Smooth muscle cell (in vitro differentiated cells): ENCODE results near the gene MMRN1. TPM values are rescaled to one million over a fixed set of nuclear protein-coding genes. Genes with fewer than 3 reads are reported as not detected.

ENCODE experiments used
- DNase-seq: peaks from one replicate; lab custom pipeline; 2025; ENCODE audit not compliant: unreplicated experiment; lab: John Stamatoyannopoulos, UW
- H2AFZ ChIP-seq: fragments of 200-600 bp; sonication (generic); 2 replicates; pipeline ENCODE4 v1.6.0; 2016; ENCODE audit warnings: antibody characterized with exemption, low read depth, mild to moderate bottlenecking
- H3F3A ChIP-seq: fragments of 200-600 bp; sonication (generic); 2 replicates; pipeline ENCODE4 v1.6.0; 2017; ENCODE audit warnings: antibody characterized with exemption, low read depth
- H3K27ac ChIP-seq: fragments of 200-600 bp; sonication (generic); 2 replicates; pipeline ENCODE4 v1.5.1; 2016; ENCODE audit warnings: low read depth, mild to moderate bottlenecking
- H3K27me3 ChIP-seq: fragments of 200-600 bp; sonication (generic); 2 replicates; pipeline ENCODE4 v1.6.1; 2016; ENCODE audit warnings: low read depth, mild to moderate bottlenecking
- H3K36me3 ChIP-seq: fragments of 200-600 bp; sonication (generic); 2 replicates; pipeline ENCODE4 v1.5.1; 2016; ENCODE audit warnings: low read depth
- H3K4me1 ChIP-seq: fragments of 200-600 bp; sonication (generic); 2 replicates; pipeline ENCODE4 v1.5.1; 2016; ENCODE audit warnings: low read depth
- H3K4me2 ChIP-seq: fragments of 200-600 bp; sonication (generic); 2 replicates; pipeline ENCODE4 v1.6.0; 2016; ENCODE audit warnings: mild to moderate bottlenecking
- H3K4me3 ChIP-seq: fragments of 200-600 bp; sonication (generic); 2 replicates; pipeline ENCODE4 v1.5.1; 2016; ENCODE audit warnings: mild to moderate bottlenecking
- H3K79me2 ChIP-seq: fragments of 200-600 bp; sonication (generic); 2 replicates; pipeline ENCODE4 v1.6.0; 2016; ENCODE audit warnings: low read depth, mild to moderate bottlenecking
- H3K9ac ChIP-seq: fragments of 200-600 bp; sonication (generic); 2 replicates; pipeline ENCODE4 v1.6.0; 2016; ENCODE audit warnings: low read depth
- H3K9me3 ChIP-seq: fragments of 200-600 bp; sonication (generic); replicated peaks from 2 replicates; pipeline ENCODE4 v1.5.1; 2016; ENCODE audit warnings: low read depth
- H4K20me1 ChIP-seq: fragments of 200-600 bp; sonication (generic); 2 replicates; pipeline ENCODE4 v1.6.0; 2016; ENCODE audit warnings: low read depth
- CTCF ChIP-seq: fragments of 200-600 bp; sonication (generic); IDR thresholded peaks from 2 replicates; pipeline ENCODE4 v1.5.1; 2017; ENCODE audit warnings: borderline replicate concordance, mild to moderate bottlenecking, antibody characterized with exemption; ENCODE audit not compliant: insufficient read depth, poor library complexity, severe bottlenecking
- WGBS: methylation state at CpG from one replicate; pipeline ENCODE4 v1.1.7; 2016; ENCODE audit warnings: low lambda C conversion rate; 5-methylcytosine and 5-hydroxymethylcytosine counted together
- polyA plus RNA-seq: library from polyadenylated mRNA; unstranded; fragments of >200 nt; fragmentation: Nextera tagmentation; extraction: Ambion mirVana; gene quantifications from 2 replicates; pipeline ENCODE4 v1.2.1, GENCODE V29; 2016
- total RNA-seq: library from RNA; depleted of rRNA; stranded (reverse); fragments of >200 nt; gene quantifications from 2 replicates; pipeline ENCODE4 v1.2.3, GENCODE V29; 2014

The MMRN1 gene
- total and polyA plus RNA-seq, 2 experiments from 2014 or later = 0.04 TPM; not detected in 1

GRCh38 chr4:89922848-89923416 lies 28.3 kb downstream of the MMRN1 start:
- Histone ChIP-seq H3K4me1 (no peaks in the 10 kb centered on the region), H3K27me3 (no peaks in the 10 kb centered on the region), H3K4me2 (no peak overlapping the region), H2AFZ (no peak overlapping the region), H3K27ac (no peak overlapping the region), H3K4me3 (no peak overlapping the region), H3K36me3 (no peaks in the 10 kb centered on the region), H4K20me1 (no peaks in the 10 kb centered on the region), H3K9ac (no peak overlapping the region), H3K79me2 (no peaks in the 10 kb centered on the region), H3K9me3 (no peaks in the 10 kb centered on the region), H3F3A (no peaks in the 10 kb centered on the region)
- 79% methylated on average over 5 of the region's 5 CpGs for WGBS
- DNase-seq = no peak
- no peak for TF ChIP-seq CTCF

- Histone ChIP-seq H3K36me3 (no peaks in the 10 kb centered on the region), H3K27me3 (no peaks in the 10 kb centered on the region), H2AFZ (no peak overlapping the region), H3K4me2 (no peak overlapping the region), H3K4me3 (no peak overlapping the region), H3K9ac (no peak overlapping the region), H3F3A (no peaks in the 10 kb centered on the region), H3K9me3 (no peaks in the 10 kb centered on the region), H3K79me2 (no peaks in the 10 kb centered on the region), H4K20me1 (no peaks in the 10 kb centered on the region), H3K27ac (no peak overlapping the region), H3K4me1 (no peaks in the 10 kb centered on the region)
- DNase-seq = no peak
- no peak for TF ChIP-seq CTCF
- WGBS = 87% methylated on average over 4 of the region's 4 CpGs
Measured at GRCh38 chr4:89928838-89929237, 34.2 kb downstream of the MMRN1 start.

- Histone ChIP-seq H3K4me3 (no peak overlapping the region), H3K4me2 (no peak overlapping the region), H3K27me3 (no peaks in the 10 kb centered on the region), H3K27ac (no peak overlapping the region), H3K4me1 (no peaks in the 10 kb centered on the region), H3K79me2 (no peaks in the 10 kb centered on the region), H2AFZ (no peak overlapping the region), H3K36me3 (no peaks in the 10 kb centered on the region), H4K20me1 (no peaks in the 10 kb centered on the region), H3K9ac (no peak overlapping the region), H3K9me3 (no peaks in the 10 kb centered on the region), H3F3A (no peaks in the 10 kb centered on the region)
- no peak for TF ChIP-seq CTCF
- 91% methylated on average over 4 of the region's 4 CpGs for WGBS
- no peak for DNase-seq
Measured at GRCh38 chr4:89929425-89930159, 34.9 kb downstream of the MMRN1 start.

- Histone ChIP-seq H3K27ac (no peak overlapping the region), H4K20me1 (no peaks in the 10 kb centered on the region), H3F3A (no peaks in the 10 kb centered on the region), H3K79me2 (no peaks in the 10 kb centered on the region), H3K9me3 (no peaks in the 10 kb centered on the region), H2AFZ (no peak overlapping the region), H3K4me1 (no peaks in the 10 kb centered on the region), H3K4me3 (no peak overlapping the region), H3K9ac (no peak overlapping the region), H3K4me2 (no peak overlapping the region), H3K36me3 (no peaks in the 10 kb centered on the region), H3K27me3 (no peaks in the 10 kb centered on the region)
- 95% methylated on average over 2 of the region's 2 CpGs for WGBS
- TF ChIP-seq CTCF = no peak
- DNase-seq = no peak
Measured at GRCh38 chr4:89939546-89939945, 44.9 kb downstream of the MMRN1 start.
